ENCODE results near the gene LRP8. TPM values are rescaled to one million over a fixed set of nuclear protein-coding genes. Genes with fewer than 3 reads are reported as not detected.

Gene LRP8
- total and polyA plus RNA-seq, 2 donors (not counting 1 experiment from before 2014, with no cell fraction given): 7.8 to 9.4 TPM

DNA sequence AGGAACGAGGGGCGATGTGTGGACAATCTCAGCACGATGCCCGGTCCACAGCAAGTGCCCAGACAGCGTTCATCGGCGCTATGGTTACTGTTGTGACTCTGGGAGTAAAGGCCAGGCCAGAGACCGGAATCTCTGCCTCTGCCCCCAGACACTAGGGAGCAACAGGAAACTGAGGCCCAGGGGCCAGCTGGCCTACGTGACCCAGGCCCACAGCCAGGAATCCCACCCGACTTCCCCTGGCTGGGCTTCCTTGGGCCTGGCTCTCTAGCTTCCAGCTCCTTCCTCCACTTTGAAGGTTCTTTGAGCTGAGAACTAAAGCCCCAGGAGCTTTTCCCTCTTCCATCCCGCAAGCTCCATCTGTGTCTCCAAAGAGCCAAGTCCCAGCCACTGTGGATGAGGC lies 4.6 kb downstream of the LRP8 start:
- Mint-ChIP-seq H3K9me3 (ENCODE audit: insufficient read depth) (no peaks in the 10 kb centered on the region), H3K4me3 (no peak overlapping the region), H3K27me3 (no peaks in the 10 kb centered on the region), H3K4me1 (peaks cover 24% of the 10 kb centered on the region), H3K27ac (no peak overlapping the region)
- Histone ChIP-seq H4K20me1 (ENCODE audit: control insufficient read depth, insufficient read depth, low read length, poor library complexity, severe bottlenecking) (no peaks in the 10 kb centered on the region), H3K4me2 (replicated peaks; ENCODE audit: low read depth, low read length, poor library complexity, severe bottlenecking) (no peak overlapping the region), H3K36me3 (replicated peaks in 1 of 2; ENCODE audit: control extremely low read depth in 1 of 2, control insufficient read depth in 1 of 2, extremely low read depth in 1 of 2, insufficient read depth in 2 of 2, low read length in 1 of 2) (no peaks in the 10 kb centered on the region), H2AFZ (ENCODE audit: insufficient read depth, low read depth, low read length, poor library complexity, severe bottlenecking) (no peak overlapping the region), H3K27ac (ENCODE audit: low read length in 2 of 2) (no peak overlapping the region), H3K4me3 (ENCODE audit: control extremely low read depth in 1 of 5, extremely low read depth in 1 of 5, insufficient read depth in 1 of 5, low read depth in 2 of 5, low read length in 4 of 5) (no peak overlapping the region), H3K27me3 (replicated peaks in 1 of 4; ENCODE audit: control extremely low read depth in 1 of 4, control insufficient read depth in 3 of 4, insufficient read depth in 4 of 4, low read length in 3 of 4) (no peaks in the 10 kb centered on the region), H3K9ac (ENCODE audit: low read length) (no peak overlapping the region), H3K9me3 (ENCODE audit: control extremely low read depth in 1 of 3, control insufficient read depth in 2 of 3, insufficient read depth in 1 of 3, low read length in 2 of 3) (no peaks in the 10 kb centered on the region), H3K4me1 (ENCODE audit: control insufficient read depth in 2 of 2, insufficient read depth in 2 of 2, low read length in 2 of 2) (peaks cover 6 to 25% of the 10 kb centered on the region in 2 donors), H3K79me2 (ENCODE audit: control insufficient read depth, insufficient read depth, low read length) (peaks cover 9% of the 10 kb centered on the region)
- ATAC-seq (ENCODE audit: low read depth) (no peak), DNase-seq (no peak)
- TF ChIP-seq, protein P1, sequence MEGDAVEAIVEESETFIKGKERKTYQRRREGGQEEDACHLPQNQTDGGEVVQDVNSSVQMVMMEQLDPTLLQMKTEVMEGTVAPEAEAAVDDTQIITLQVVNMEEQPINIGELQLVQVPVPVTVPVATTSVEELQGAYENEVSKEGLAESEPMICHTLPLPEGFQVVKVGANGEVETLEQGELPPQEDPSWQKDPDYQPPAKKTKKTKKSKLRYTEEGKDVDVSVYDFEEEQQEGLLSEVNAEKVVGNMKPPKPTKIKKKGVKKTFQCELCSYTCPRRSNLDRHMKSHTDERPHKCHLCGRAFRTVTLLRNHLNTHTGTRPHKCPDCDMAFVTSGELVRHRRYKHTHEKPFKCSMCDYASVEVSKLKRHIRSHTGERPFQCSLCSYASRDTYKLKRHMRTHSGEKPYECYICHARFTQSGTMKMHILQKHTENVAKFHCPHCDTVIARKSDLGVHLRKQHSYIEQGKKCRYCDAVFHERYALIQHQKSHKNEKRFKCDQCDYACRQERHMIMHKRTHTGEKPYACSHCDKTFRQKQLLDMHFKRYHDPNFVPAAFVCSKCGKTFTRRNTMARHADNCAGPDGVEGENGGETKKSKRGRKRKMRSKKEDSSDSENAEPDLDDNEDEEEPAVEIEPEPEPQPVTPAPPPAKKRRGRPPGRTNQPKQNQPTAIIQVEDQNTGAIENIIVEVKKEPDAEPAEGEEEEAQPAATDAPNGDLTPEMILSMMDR (IDR thresholded peaks at IDR 0.05): no peak
- TF ChIP-seq EZH2 (IDR thresholded peaks at IDR 0.05; ENCODE audit: borderline replicate concordance, insufficient read depth, low read depth, low read length, poor library complexity, severe bottlenecking): no peak
- ChIA-PET CTCF (interaction anchor here (3.5 kb wide), 1 partner anchor 70 kb away, joined by 15 read pairs; no protein-coding TSS in a partner anchor), POLR2A (no interaction called here)
- 98% methylated on average over 10 of the region's 11 CpGs for WGBS (ENCODE audit: insufficient coverage)
- intact Hi-C loops (cut with micrococcal nuclease): loop anchor here (10.0 kb wide), 2 partner anchors 309 to 561 kb away; partner anchors contain the start of gene YIPF1

DNA sequence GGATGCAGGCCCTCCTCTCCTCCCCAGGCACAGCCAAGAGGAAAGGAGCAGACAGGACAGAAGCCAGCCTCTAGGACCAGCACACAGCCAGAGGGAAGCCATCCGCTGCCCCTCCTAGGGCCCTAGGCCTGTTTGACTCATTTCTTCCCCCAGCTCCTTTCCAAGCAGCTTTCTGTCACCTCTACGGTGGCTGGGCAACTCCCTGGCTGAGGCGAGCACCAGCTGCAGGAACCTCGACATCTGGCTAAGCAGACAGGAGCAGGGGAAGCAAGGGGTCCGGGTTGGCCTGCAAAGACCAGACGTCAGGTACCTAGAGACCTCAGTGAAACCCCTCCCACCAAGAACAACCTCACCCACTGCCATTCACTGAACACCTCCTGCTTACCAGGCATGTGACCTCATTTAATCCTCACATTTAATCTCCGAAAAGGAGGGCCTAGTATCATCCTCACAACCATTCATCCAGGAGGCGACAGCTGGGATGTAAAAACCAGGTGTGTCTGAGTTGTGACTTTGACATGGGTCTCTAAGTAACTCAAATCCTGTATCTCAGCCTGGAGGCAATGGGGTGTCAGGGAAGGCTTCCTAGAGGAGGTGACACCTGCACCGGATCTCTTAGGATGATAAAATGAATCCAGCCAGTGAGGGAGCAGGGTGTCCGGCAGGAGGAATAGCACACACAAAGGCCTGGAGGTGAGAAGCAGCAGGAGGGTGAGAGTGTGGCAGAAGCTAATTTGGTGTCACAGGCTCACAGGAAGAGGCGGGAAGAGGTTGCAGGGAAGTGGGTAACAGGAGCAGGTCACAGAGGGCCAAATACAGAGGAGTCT lies 5.9 kb downstream of the LRP8 start:
- H3K9ac ChIP-seq (ENCODE audit: low read length): no peak overlapping the region
- no peak overlapping the region for H3K4me3 ChIP-seq (ENCODE audit: control extremely low read depth in 1 of 5, extremely low read depth in 1 of 5, insufficient read depth in 1 of 5, low read depth in 2 of 5, low read length in 4 of 5)
- Mint-ChIP-seq H3K4me1 (peaks cover 28% of the 10 kb centered on the region), H3K27me3 (no peaks in the 10 kb centered on the region), H3K4me3 (no peak overlapping the region), H3K9me3 (ENCODE audit: insufficient read depth) (no peaks in the 10 kb centered on the region), H3K27ac (no peak overlapping the region)
- CTCF ChIA-PET: interaction anchor here (3.5 kb wide), 1 partner anchor 71 kb away, joined by 15 read pairs; no protein-coding TSS in a partner anchor
- ATAC-seq (ENCODE audit: low read depth): no peak
- no peaks in the 10 kb centered on the region for H3K36me3 ChIP-seq (replicated peaks in 1 of 2; ENCODE audit: control extremely low read depth in 1 of 2, control insufficient read depth in 1 of 2, extremely low read depth in 1 of 2, insufficient read depth in 2 of 2, low read length in 1 of 2)
- H3K4me1 ChIP-seq (ENCODE audit: control insufficient read depth in 2 of 2, insufficient read depth in 2 of 2, low read length in 2 of 2): peaks cover 10 to 33% of the 10 kb centered on the region in 2 donors
- 67% methylated on average over 8 of the region's 11 CpGs for WGBS (ENCODE audit: insufficient coverage)
- intact Hi-C loops (cut with micrococcal nuclease): loop anchor here (10.0 kb wide), 2 partner anchors 307 to 563 kb away; partner anchors contain the start of gene YIPF1
- no peak for TF ChIP-seq EZH2 (IDR thresholded peaks at IDR 0.05; ENCODE audit: borderline replicate concordance, insufficient read depth, low read depth, low read length, poor library complexity, severe bottlenecking)
- TF ChIP-seq, protein P1 (IDR thresholded peaks at IDR 0.05): no peak
- POLR2A ChIA-PET: no interaction called here
- H4K20me1 ChIP-seq (ENCODE audit: control insufficient read depth, insufficient read depth, low read length, poor library complexity, severe bottlenecking): no peaks in the 10 kb centered on the region
- no peak for DNase-seq
- no peak overlapping the region for H3K27ac ChIP-seq (ENCODE audit: low read length in 2 of 2)
- no peak overlapping the region for H3K4me2 ChIP-seq (replicated peaks; ENCODE audit: low read depth, low read length, poor library complexity, severe bottlenecking)
- H3K27me3 ChIP-seq (replicated peaks in 1 of 4; ENCODE audit: control extremely low read depth in 1 of 4, control insufficient read depth in 3 of 4, insufficient read depth in 4 of 4, low read length in 3 of 4): no peaks in the 10 kb centered on the region
- H2AFZ ChIP-seq (ENCODE audit: insufficient read depth, low read depth, low read length, poor library complexity, severe bottlenecking): no peak overlapping the region
- peaks cover 8% of the 10 kb centered on the region for H3K79me2 ChIP-seq (ENCODE audit: control insufficient read depth, insufficient read depth, low read length)
- no peaks in the 10 kb centered on the region for H3K9me3 ChIP-seq (ENCODE audit: control extremely low read depth in 1 of 3, control insufficient read depth in 2 of 3, insufficient read depth in 1 of 3, low read length in 2 of 3)

Measured in B cell (primary cell).